ENCODE data around the gene ACOX3.
"Not testable (repeated sequence)": the region's sequence is repeated elsewhere in the genome, so short reads cannot be mapped to it uniquely, and the experiment has no call there.

The ACOX3 gene

GRCh38 chr4:8388528-8388870 lies 52.0 kb downstream of the ACOX3 start:
- no peak overlapping the region for H3K4me3 ChIP-seq (ENCODE audit: low read depth, low read length)
- no peak for TF ChIP-seq CTCF (IDR thresholded peaks at IDR 0.05; ENCODE audit: borderline replicate concordance, insufficient read depth, low read depth, low read length)

GRCh38 chr4:8387615-8388527 lies 52.7 kb downstream of the ACOX3 start:
- TF ChIP-seq CTCF (IDR thresholded peaks at IDR 0.05; ENCODE audit: borderline replicate concordance, insufficient read depth, low read depth, low read length): no peak
- H3K4me3 ChIP-seq (ENCODE audit: low read depth, low read length): no peak overlapping the region

GRCh38 chr4:8387194-8387593 lies 53.3 kb downstream of the ACOX3 start:
- no peak for TF ChIP-seq CTCF (IDR thresholded peaks at IDR 0.05; ENCODE audit: borderline replicate concordance, insufficient read depth, low read depth, low read length)
- no peak overlapping the region for H3K4me3 ChIP-seq (ENCODE audit: low read depth, low read length)

GRCh38 chr4:8386731-8387130 lies 53.8 kb downstream of the ACOX3 start:
- no peak for TF ChIP-seq CTCF (IDR thresholded peaks at IDR 0.05; ENCODE audit: borderline replicate concordance, insufficient read depth, low read depth, low read length)

GRCh38 chr4:8386131-8386530 lies 54.4 kb downstream of the ACOX3 start:
- H3K4me3 ChIP-seq (ENCODE audit: low read depth, low read length): not testable (repeated sequence)

More at GRCh38 chr4:8386731-8387130, 53.8 kb downstream of the ACOX3 start:
- H3K4me3 ChIP-seq (ENCODE audit: low read depth, low read length): no peak overlapping the region

- no peak overlapping the region for H3K4me3 ChIP-seq (ENCODE audit: low read depth, low read length)
- no peak for TF ChIP-seq CTCF (IDR thresholded peaks at IDR 0.05; ENCODE audit: borderline replicate concordance, insufficient read depth, low read depth, low read length)
Measured at GRCh38 chr4:8385611-8386010, 54.9 kb downstream of the ACOX3 start.

- no peak overlapping the region for H3K4me3 ChIP-seq (ENCODE audit: low read depth, low read length)
- TF ChIP-seq CTCF (IDR thresholded peaks at IDR 0.05; ENCODE audit: borderline replicate concordance, insufficient read depth, low read depth, low read length): no peak
Measured at GRCh38 chr4:8385106-8385505, 55.4 kb downstream of the ACOX3 start.
